Parathyroid adenoma (tissue), 2 donors: ENCODE results near the gene TBC1D8.

Source experiments
- H2AFZ ChIP-seq: fragments of 300-600 bp; sonication (generic); one replicate; pipeline ENCODE4 v1.7.0; 2017; ENCODE audit warnings: antibody characterized with exemption, mild to moderate bottlenecking
- H3K27ac ChIP-seq: fragments of 300-600 bp; sonication (generic); one replicate; pipeline ENCODE4 v1.7.0; 2017
- H3K27me3 ChIP-seq: fragments of 300-600 bp; sonication (generic); one replicate; pipeline ENCODE4 v1.7.0; 2017; ENCODE audit warnings: low read length; ENCODE audit not compliant: control insufficient read depth, insufficient read depth
- H3K36me3 ChIP-seq: fragments of 300-600 bp; sonication (generic); one replicate; pipeline ENCODE4 v1.7.0; 2017; ENCODE audit warnings: low read length; ENCODE audit not compliant: control insufficient read depth, insufficient read depth
- H3K4me1 ChIP-seq: fragments of 300-600 bp; sonication (generic); one replicate; pipeline ENCODE4 v1.7.0; 2017; ENCODE audit warnings: control low read depth
- H3K4me2 ChIP-seq: fragments of 300-600 bp; sonication (generic); one replicate; pipeline ENCODE4 v1.7.0; 2017; ENCODE audit warnings: low read length
- H3K4me3 ChIP-seq: fragments of 300-600 bp; sonication (generic); one replicate; pipeline ENCODE4 v1.7.0; 2017; ENCODE audit warnings: low read depth, low read length
- H3K79me2 ChIP-seq: fragments of 300-600 bp; sonication (generic); one replicate; pipeline ENCODE4 v1.7.0; 2017; ENCODE audit warnings: control low read depth
- H3K9ac ChIP-seq: fragments of 300-600 bp; sonication (generic); one replicate; pipeline ENCODE4 v1.7.0; 2017; ENCODE audit warnings: mild to moderate bottlenecking
- H3K9me3 ChIP-seq: fragments of 300-600 bp; sonication (generic); one replicate; pipeline ENCODE4 v1.7.0; 2017; ENCODE audit warnings: low read length; ENCODE audit not compliant: control insufficient read depth
- TF ChIP-seq, protein P1 (sequence below): fragments of 300-600 bp; sonication (generic); IDR thresholded peaks from one replicate; pipeline ENCODE4 v1.7.0; 2017; ENCODE audit warnings: antibody characterized with exemption, mild to moderate bottlenecking
- donor health status: primary hyperparathyroidism.

TBC1D8 gene

GRCh38 chr2:101047075-101047766 lies 104.0 kb downstream of the TBC1D8 start:
- Histone ChIP-seq H3K9me3 (no peaks in the 10 kb centered on the region), H3K4me2 (no peak overlapping the region), H3K4me3 (no peak overlapping the region), H2AFZ (no peak overlapping the region), H3K79me2 (peaks cover 3% of the 10 kb centered on the region), H3K9ac (no peak overlapping the region), H3K27ac (no peak overlapping the region), H3K4me1 (no peaks in the 10 kb centered on the region), H3K36me3 (no peaks in the 10 kb centered on the region), H3K27me3 (no peaks in the 10 kb centered on the region)
- TF ChIP-seq, protein P1, sequence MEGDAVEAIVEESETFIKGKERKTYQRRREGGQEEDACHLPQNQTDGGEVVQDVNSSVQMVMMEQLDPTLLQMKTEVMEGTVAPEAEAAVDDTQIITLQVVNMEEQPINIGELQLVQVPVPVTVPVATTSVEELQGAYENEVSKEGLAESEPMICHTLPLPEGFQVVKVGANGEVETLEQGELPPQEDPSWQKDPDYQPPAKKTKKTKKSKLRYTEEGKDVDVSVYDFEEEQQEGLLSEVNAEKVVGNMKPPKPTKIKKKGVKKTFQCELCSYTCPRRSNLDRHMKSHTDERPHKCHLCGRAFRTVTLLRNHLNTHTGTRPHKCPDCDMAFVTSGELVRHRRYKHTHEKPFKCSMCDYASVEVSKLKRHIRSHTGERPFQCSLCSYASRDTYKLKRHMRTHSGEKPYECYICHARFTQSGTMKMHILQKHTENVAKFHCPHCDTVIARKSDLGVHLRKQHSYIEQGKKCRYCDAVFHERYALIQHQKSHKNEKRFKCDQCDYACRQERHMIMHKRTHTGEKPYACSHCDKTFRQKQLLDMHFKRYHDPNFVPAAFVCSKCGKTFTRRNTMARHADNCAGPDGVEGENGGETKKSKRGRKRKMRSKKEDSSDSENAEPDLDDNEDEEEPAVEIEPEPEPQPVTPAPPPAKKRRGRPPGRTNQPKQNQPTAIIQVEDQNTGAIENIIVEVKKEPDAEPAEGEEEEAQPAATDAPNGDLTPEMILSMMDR: no peak

GRCh38 chr2:101045330-101045729 lies 105.9 kb downstream of the TBC1D8 start:
- no peaks in the 10 kb centered on the region for H3K27me3 ChIP-seq
- no peak overlapping the region for H3K9ac ChIP-seq
- no peaks in the 10 kb centered on the region for H3K4me1 ChIP-seq
- H3K4me3 ChIP-seq: no peak overlapping the region
- H2AFZ ChIP-seq: no peak overlapping the region
- no peak overlapping the region for H3K4me2 ChIP-seq
- H3K27ac ChIP-seq: no peak overlapping the region
- H3K36me3 ChIP-seq: no peaks in the 10 kb centered on the region
- no peaks in the 10 kb centered on the region for H3K9me3 ChIP-seq
- H3K79me2 ChIP-seq: peaks cover 3% of the 10 kb centered on the region
- TF ChIP-seq, protein P1: no peak

DNA sequence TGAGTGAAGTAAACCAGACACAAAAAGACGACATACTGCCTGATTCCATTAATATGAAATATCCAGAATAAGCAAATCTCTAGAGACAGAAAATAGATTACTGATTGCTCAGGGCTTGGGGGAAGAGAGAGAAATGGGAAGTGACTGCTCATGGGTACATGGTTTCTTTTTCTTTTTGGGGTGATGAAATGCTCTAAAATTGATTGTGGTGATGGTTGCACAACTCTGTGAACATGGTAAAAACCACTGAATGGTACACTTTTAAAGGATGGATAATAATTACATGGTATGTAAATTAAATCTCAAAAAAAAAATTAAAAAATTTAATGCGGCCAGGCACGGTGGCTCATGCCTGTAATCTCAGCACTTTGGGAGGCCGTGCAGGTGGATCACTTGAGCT lies 109.8 kb downstream of the TBC1D8 start:
- Histone ChIP-seq H3K4me3 (no peak overlapping the region), H3K27me3 (no peaks in the 10 kb centered on the region), H3K4me2 (no peak overlapping the region), H2AFZ (no peak overlapping the region), H3K36me3 (no peaks in the 10 kb centered on the region), H3K27ac (no peak overlapping the region), H3K4me1 (no peaks in the 10 kb centered on the region), H3K79me2 (peaks cover 3% of the 10 kb centered on the region), H3K9ac (no peak overlapping the region), H3K9me3 (no peaks in the 10 kb centered on the region)
- TF ChIP-seq, protein P1: no peak

GRCh38 chr2:101040761-101041160 lies 110.4 kb downstream of the TBC1D8 start:
- Histone ChIP-seq H3K9ac (no peak overlapping the region), H3K36me3 (no peaks in the 10 kb centered on the region), H3K79me2 (peaks cover 3% of the 10 kb centered on the region), H3K27ac (no peak overlapping the region), H3K4me2 (no peak overlapping the region), H3K27me3 (no peaks in the 10 kb centered on the region), H2AFZ (no peak overlapping the region), H3K4me1 (no peaks in the 10 kb centered on the region), H3K4me3 (no peak overlapping the region), H3K9me3 (no peaks in the 10 kb centered on the region)
- TF ChIP-seq, protein P1: no peak

GRCh38 chr2:101040072-101040471 lies 111.1 kb downstream of the TBC1D8 start:
- TF ChIP-seq, protein P1: no peak
- no peak overlapping the region for H3K9ac ChIP-seq
- H3K27ac ChIP-seq: no peak overlapping the region
- H3K4me3 ChIP-seq: no peak overlapping the region
- no peaks in the 10 kb centered on the region for H3K27me3 ChIP-seq
- no peak overlapping the region for H2AFZ ChIP-seq
- H3K79me2 ChIP-seq: no peaks in the 10 kb centered on the region
- no peak overlapping the region for H3K4me2 ChIP-seq
- H3K9me3 ChIP-seq: no peaks in the 10 kb centered on the region
- H3K36me3 ChIP-seq: no peaks in the 10 kb centered on the region
- H3K4me1 ChIP-seq: no peaks in the 10 kb centered on the region
